Natural killer cell (primary cell): ENCODE data around the gene TMEM19. TPM values are rescaled to one million over a fixed set of nuclear protein-coding genes. Genes with fewer than 3 reads are reported as not detected.

Source experiments
- ATAC-seq, 3 donors: fragments of 150-1000 bp in 2 of 3; fragments of 200-7000 bp in 1 of 3; cut with Tn5 transposase; 1 replicate in 1 of 3; 2 replicates in 2 of 3; pipeline ENCODE4 v1.10.0; 2021; ENCODE audit warnings: mild to moderate bottlenecking in 2 of 3, moderate library complexity in 2 of 3
- DNase-seq, 2 donors: peaks; one replicate each; pipeline versions ENCODE4 v3.0.0 to v3.0.0-alpha.2; 2013 to 2021; ENCODE audit warnings: mixed read lengths in 1 of 2
- H3K27ac ChIP-seq: one replicate; pipeline ENCODE4 v1.5.1; 2013; ENCODE audit warnings: mild to moderate bottlenecking, low read length
- H3K27me3 ChIP-seq: one replicate; pipeline ENCODE4 v1.6.1; 2013; ENCODE audit warnings: low read length; ENCODE audit not compliant: control insufficient read depth, insufficient read depth
- H3K36me3 ChIP-seq: one replicate; pipeline ENCODE4 v1.6.1; 2013; ENCODE audit warnings: low read length; ENCODE audit not compliant: control insufficient read depth, insufficient read depth
- H3K4me1 ChIP-seq: one replicate; pipeline ENCODE4 v1.6.1; 2013; ENCODE audit warnings: low read length; ENCODE audit not compliant: control insufficient read depth, insufficient read depth
- H3K4me3 ChIP-seq: one replicate; pipeline ENCODE4 v1.5.1; 2013; ENCODE audit warnings: low read length
- H3K9me3 ChIP-seq: one replicate; pipeline ENCODE4 v1.6.1; 2013; ENCODE audit warnings: low read length; ENCODE audit not compliant: control insufficient read depth, insufficient read depth
- H3K27ac Mint-ChIP-seq, 2 donors: one replicate each; pipeline ENCODE4 v1.8.0; 2022; ENCODE audit warnings: mild to moderate bottlenecking in 2 of 2, mixed read lengths in 2 of 2, moderate library complexity in 1 of 2
- H3K27me3 Mint-ChIP-seq, 2 donors: one replicate each; pipeline ENCODE4 v1.8.0; 2022; ENCODE audit warnings: low read depth in 2 of 2, mixed read lengths in 2 of 2
- H3K36me3 Mint-ChIP-seq: one replicate; pipeline ENCODE4 v1.8.0; 2022; ENCODE audit warnings: mixed read lengths
- H3K4me1 Mint-ChIP-seq, 2 donors: one replicate each; pipeline ENCODE4 v1.8.0; 2022; ENCODE audit warnings: mixed read lengths in 2 of 2
- H3K4me3 Mint-ChIP-seq: one replicate; pipeline ENCODE4 v1.8.0; 2022; ENCODE audit warnings: mild to moderate bottlenecking, moderate library complexity, mixed read lengths
- H3K9me3 Mint-ChIP-seq, 2 donors: one replicate each; pipeline ENCODE4 v1.8.0; 2022; ENCODE audit warnings: mixed read lengths in 2 of 2
- WGBS: methylation state at CpG from one replicate; pipeline ENCODE4 v1.1.7; 2013; ENCODE audit warnings: missing lambda C conversion rate; ENCODE audit not compliant: insufficient coverage; 5-methylcytosine and 5-hydroxymethylcytosine counted together
- intact Hi-C: fragments of 100-400 bp; cut with micrococcal nuclease; formaldehyde crosslinking; loops from one replicate; pipeline ENCODE4 v1.14.2; 2022
- total RNA-seq, 4 donors: library from RNA; stranded (reverse); fragments of 120-200 nt in 1 of 4; gene quantifications; one replicate each; pipeline versions ENCODE4 v1.2.3 to v1.2.4, GENCODE V29; 2013 to 2022
- TF ChIP-seq, protein P1 (sequence below): fragments of 200-600 bp; IDR thresholded peaks from one replicate; pipeline ENCODE4 v1.8.0; 2022; ENCODE audit warnings: antibody characterized with exemption

Gene TMEM19
- total RNA-seq, 3 donors from 2014 or later (not counting 1 experiment from before 2014, with no cell fraction given): 13.8 to 24.6 (median 18.9) TPM

DNA sequence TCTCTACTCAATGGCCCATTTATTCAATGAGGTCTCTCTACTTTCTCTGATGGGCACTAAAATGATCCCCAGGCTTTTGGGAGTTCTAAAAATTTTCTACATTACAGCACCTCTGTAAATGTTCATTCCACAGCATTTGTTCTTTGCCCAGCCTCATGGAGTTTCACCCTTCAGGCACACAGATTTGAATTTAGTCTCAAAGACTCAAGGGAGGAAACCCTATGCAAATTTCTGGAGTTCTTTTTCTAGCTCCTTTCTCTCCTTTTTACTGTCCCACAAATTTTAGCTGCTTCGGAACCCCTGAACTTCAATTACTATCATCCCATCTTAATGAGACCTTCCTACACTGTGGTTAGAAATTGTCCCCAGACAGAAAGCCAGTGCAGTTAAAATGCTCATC, 51.3 kb downstream of the TMEM19 start:
- H3K9me3 Mint-ChIP-seq: no peaks in the 10 kb centered on the region
- Histone ChIP-seq H3K27me3 (no peaks in the 10 kb centered on the region), H3K4me1 (no peaks in the 10 kb centered on the region), H3K36me3 (no peaks in the 10 kb centered on the region), H3K9me3 (no peaks in the 10 kb centered on the region), H3K27ac (no peak overlapping the region), H3K4me3 (no peak overlapping the region)
- WGBS: 87% methylated on average over 1 of the region's 1 CpG
- intact Hi-C loops: no loop called here
- no peaks in the 10 kb centered on the region for H3K27me3 Mint-ChIP-seq
- H3K36me3 Mint-ChIP-seq: no peaks in the 10 kb centered on the region
- DNase-seq (no peak), ATAC-seq (no peak)
- TF ChIP-seq, protein P1, sequence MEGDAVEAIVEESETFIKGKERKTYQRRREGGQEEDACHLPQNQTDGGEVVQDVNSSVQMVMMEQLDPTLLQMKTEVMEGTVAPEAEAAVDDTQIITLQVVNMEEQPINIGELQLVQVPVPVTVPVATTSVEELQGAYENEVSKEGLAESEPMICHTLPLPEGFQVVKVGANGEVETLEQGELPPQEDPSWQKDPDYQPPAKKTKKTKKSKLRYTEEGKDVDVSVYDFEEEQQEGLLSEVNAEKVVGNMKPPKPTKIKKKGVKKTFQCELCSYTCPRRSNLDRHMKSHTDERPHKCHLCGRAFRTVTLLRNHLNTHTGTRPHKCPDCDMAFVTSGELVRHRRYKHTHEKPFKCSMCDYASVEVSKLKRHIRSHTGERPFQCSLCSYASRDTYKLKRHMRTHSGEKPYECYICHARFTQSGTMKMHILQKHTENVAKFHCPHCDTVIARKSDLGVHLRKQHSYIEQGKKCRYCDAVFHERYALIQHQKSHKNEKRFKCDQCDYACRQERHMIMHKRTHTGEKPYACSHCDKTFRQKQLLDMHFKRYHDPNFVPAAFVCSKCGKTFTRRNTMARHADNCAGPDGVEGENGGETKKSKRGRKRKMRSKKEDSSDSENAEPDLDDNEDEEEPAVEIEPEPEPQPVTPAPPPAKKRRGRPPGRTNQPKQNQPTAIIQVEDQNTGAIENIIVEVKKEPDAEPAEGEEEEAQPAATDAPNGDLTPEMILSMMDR: no peak
- no peak overlapping the region for H3K27ac Mint-ChIP-seq
- no peak overlapping the region for H3K4me3 Mint-ChIP-seq
- H3K4me1 Mint-ChIP-seq: no peaks in the 10 kb centered on the region

DNA sequence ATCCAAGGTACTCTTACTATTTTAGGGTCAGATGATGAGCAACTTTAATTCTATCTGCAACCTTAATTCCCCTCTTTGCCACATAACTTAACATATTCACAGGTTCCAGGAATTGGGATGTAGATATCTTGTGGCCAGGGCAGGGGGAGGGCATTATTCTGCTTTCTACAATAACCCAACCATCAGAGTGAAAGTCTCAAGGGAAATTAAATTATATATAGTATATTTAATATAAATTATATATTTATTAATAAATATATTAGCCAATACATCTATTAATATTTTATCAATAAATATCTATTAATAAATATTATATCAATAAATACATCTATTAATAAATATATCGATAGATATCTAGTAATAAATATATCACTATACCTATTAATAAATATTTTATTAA, 57.1 kb downstream of the TMEM19 start:
- WGBS: no CpG with 5 or more reads among the region's 1 CpG
- Histone ChIP-seq H3K27me3 (peaks cover 2% of the 10 kb centered on the region), H3K4me3 (no peak overlapping the region), H3K4me1 (no peaks in the 10 kb centered on the region), H3K36me3 (no peaks in the 10 kb centered on the region), H3K9me3 (no peaks in the 10 kb centered on the region), H3K27ac (no peak overlapping the region)
- H3K27me3 Mint-ChIP-seq: peaks cover 0 to 5% of the 10 kb centered on the region in 2 donors
- no peak overlapping the region for H3K27ac Mint-ChIP-seq
- H3K9me3 Mint-ChIP-seq: no peaks in the 10 kb centered on the region
- H3K36me3 Mint-ChIP-seq: no peaks in the 10 kb centered on the region
- DNase-seq (no peak), ATAC-seq (no peak)
- H3K4me3 Mint-ChIP-seq: no peak overlapping the region
- TF ChIP-seq, protein P1: no peak
- H3K4me1 Mint-ChIP-seq: no peaks in the 10 kb centered on the region
- intact Hi-C loops: no loop called here

DNA sequence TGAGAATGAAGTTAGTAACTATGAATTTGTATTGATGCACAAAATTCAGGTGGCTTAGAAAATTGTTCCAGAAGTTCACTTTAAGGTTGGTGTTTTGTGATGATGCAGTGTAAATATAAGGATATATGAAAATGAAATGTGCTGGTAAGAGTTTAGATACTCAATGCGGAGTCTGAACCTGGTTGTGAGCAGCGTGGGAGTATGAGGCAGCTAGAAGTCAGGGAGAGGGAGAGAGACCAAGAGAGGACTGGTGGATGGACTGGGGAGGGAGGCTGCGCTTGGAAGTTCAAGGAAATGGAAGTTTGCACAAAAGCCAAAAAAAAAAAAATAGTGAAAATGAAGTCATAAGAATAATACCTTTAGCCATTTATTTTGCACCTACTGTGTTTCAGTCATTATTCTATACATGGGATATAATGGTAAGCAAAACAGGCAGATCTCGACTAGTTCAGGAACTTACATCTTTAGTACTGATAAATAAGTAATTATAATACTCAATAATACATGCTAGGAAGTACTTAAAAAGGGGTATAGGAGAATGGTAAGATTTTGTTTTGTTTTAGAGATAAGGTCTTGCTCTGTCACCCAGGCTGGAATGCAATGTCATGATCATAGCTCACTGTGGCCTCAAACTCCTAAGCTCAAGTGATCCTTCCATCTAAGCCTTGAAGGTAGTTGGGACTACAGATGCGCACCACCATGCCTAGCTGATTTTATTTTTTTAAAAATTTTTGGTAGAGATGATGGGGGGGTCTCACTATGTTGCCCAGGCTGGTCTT, 58.8 kb downstream of the TMEM19 start:
- Mint-ChIP-seq H3K9me3 (no peaks in the 10 kb centered on the region), H3K27me3 (peaks cover 6 to 13% of the 10 kb centered on the region in 2 donors), H3K27ac (no peak overlapping the region), H3K4me1 (no peaks in the 10 kb centered on the region), H3K36me3 (no peaks in the 10 kb centered on the region), H3K4me3 (no peak overlapping the region)
- Histone ChIP-seq H3K36me3 (no peaks in the 10 kb centered on the region), H3K4me1 (no peaks in the 10 kb centered on the region), H3K27me3 (peaks cover 2% of the 10 kb centered on the region), H3K27ac (no peak overlapping the region), H3K4me3 (no peak overlapping the region), H3K9me3 (no peaks in the 10 kb centered on the region)
- no peak for DNase-seq
- ATAC-seq: no peak
- 95% methylated on average over 4 of the region's 5 CpGs for WGBS
- intact Hi-C loops: loop anchor here (5.0 kb wide), 1 partner anchor 1012 kb away; no protein-coding TSS in a partner anchor
- TF ChIP-seq, protein P1: no peak
